Endothelial cell (in vitro differentiated cells): ENCODE data around the gene HASPIN. TPM values are rescaled to one million over a fixed set of nuclear protein-coding genes. Genes with fewer than 3 reads are reported as not detected.

Experiments
- DNase-seq: peaks from one replicate; pipeline ENCODE4 v3.0.0; 2021; ENCODE audit warnings: low spot score
- H3K27ac Mint-ChIP-seq: one replicate; pipeline ENCODE4 v1.8.0; 2021; ENCODE audit warnings: mixed read lengths, inconsistent platforms; ENCODE audit not compliant: unreplicated experiment
- H3K27me3 Mint-ChIP-seq: one replicate; pipeline ENCODE4 v1.8.0; 2021; ENCODE audit warnings: mild to moderate bottlenecking, moderate library complexity, mixed read lengths, inconsistent platforms; ENCODE audit not compliant: unreplicated experiment
- H3K36me3 Mint-ChIP-seq: one replicate; pipeline ENCODE4 v1.8.0; 2021; ENCODE audit warnings: mild to moderate bottlenecking, low read depth, mixed read lengths, inconsistent platforms; ENCODE audit not compliant: unreplicated experiment
- H3K4me1 Mint-ChIP-seq: one replicate; pipeline ENCODE4 v1.8.0; 2021; ENCODE audit warnings: mild to moderate bottlenecking, mixed read lengths, inconsistent platforms; ENCODE audit not compliant: unreplicated experiment
- H3K4me3 Mint-ChIP-seq: one replicate; pipeline ENCODE4 v1.8.0; 2021; ENCODE audit warnings: mild to moderate bottlenecking, mixed read lengths, inconsistent platforms; ENCODE audit not compliant: unreplicated experiment
- H3K9me3 Mint-ChIP-seq: one replicate; pipeline ENCODE4 v1.8.0; 2021; ENCODE audit warnings: mixed read lengths, inconsistent platforms; ENCODE audit not compliant: unreplicated experiment
- CTCF ChIP-seq: fragments of 200-600 bp; sonication (generic); IDR thresholded peaks from one replicate; pipeline ENCODE4 v1.5.0; 2021; ENCODE audit warnings: antibody characterized with exemption; ENCODE audit not compliant: unreplicated experiment
- total RNA-seq: library from RNA; stranded (reverse); fragmentation: NEBNext Ultra II Directional; extraction: Animal tissue kit (Norgen Biotek cat#: 25700); gene quantifications from one replicate; pipeline ENCODE4 v1.2.1, GENCODE V29; 2021; ENCODE audit not compliant: unreplicated experiment

HASPIN gene
- total RNA-seq, 1 donor from 2014 or later: 5.2 TPM

- TF ChIP-seq CTCF: no peak
- Mint-ChIP-seq H3K9me3 (no peaks in the 10 kb centered on the region), H3K4me3 (no peak overlapping the region), H3K27me3 (peaks cover 3% of the 10 kb centered on the region), H3K27ac (no peak overlapping the region), H3K4me1 (peaks cover 6% of the 10 kb centered on the region), H3K36me3 (peaks cover 6% of the 10 kb centered on the region)
- DNase-seq: no peak
Observed at GRCh38 chr17:3768341-3768740, 44.6 kb downstream of the HASPIN start.

DNA sequence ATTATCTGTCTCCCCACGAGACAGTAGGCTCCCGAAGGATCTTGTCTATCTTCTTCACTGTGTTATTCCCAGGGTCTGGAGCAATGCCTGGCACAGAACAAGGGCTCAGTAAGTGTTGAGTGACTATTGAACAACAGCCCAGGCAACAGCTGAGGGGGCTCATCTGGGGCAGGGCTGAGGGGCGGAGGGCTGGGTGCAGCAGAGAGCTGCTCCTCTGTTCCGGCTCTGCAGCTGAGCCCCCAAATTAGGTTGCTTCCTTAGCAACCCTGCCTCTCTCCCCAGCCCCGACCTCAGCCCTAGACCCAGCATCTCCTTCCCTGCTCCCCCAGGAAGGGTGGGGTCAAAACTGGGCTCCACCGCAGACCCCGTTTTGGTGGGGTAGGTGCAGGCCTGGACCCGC lies 45.1 kb downstream of the HASPIN start:
- Mint-ChIP-seq H3K27ac (no peak overlapping the region), H3K36me3 (peaks cover 6% of the 10 kb centered on the region)

GRCh38 chr17:3770466-3770865 lies 46.8 kb downstream of the HASPIN start:
- Mint-ChIP-seq H3K27me3 (peaks cover 3% of the 10 kb centered on the region), H3K4me3 (no peak overlapping the region), H3K36me3 (peaks cover 6% of the 10 kb centered on the region), H3K27ac (no peak overlapping the region), H3K4me1 (peaks cover 6% of the 10 kb centered on the region), H3K9me3 (no peaks in the 10 kb centered on the region)
- no peak for DNase-seq
- no peak for TF ChIP-seq CTCF

More for the DNA sequence above, 45.1 kb downstream of the HASPIN start:
- TF ChIP-seq CTCF: no peak
- Mint-ChIP-seq H3K9me3 (no peaks in the 10 kb centered on the region), H3K4me1 (peaks cover 6% of the 10 kb centered on the region), H3K4me3 (no peak overlapping the region), H3K27me3 (peaks cover 3% of the 10 kb centered on the region)
- no peak for DNase-seq

GRCh38 chr17:3771140-3771539 lies 47.4 kb downstream of the HASPIN start:
- no peak for DNase-seq
- H3K27me3 Mint-ChIP-seq: peaks cover 3% of the 10 kb centered on the region
- TF ChIP-seq CTCF: no peak
- no peaks in the 10 kb centered on the region for H3K9me3 Mint-ChIP-seq
- no peak overlapping the region for H3K4me3 Mint-ChIP-seq
- H3K4me1 Mint-ChIP-seq: peaks cover 6% of the 10 kb centered on the region
- H3K27ac Mint-ChIP-seq: peak overlapping the region; percentile 50
- peaks cover 6% of the 10 kb centered on the region for H3K36me3 Mint-ChIP-seq

DNA sequence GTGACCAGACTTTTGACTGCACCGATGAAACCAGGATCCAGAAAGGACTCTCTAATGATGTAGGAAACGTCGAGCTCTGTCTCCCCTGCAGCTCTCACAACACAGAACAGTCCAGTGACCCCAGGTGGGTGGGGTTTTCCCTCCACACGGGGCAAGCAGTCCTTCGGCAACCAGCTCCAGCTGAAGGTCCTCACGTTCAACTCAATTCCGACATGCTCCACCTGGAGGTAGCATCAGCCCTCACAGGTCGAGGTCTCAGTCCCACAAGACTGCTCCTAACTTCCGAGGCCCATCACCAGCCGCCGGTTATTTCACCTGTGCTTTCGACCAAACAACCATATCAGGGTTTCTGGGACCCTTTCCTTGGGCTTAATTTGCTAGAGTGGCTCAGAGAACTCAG lies 49.1 kb downstream of the HASPIN start:
- DNase-seq: no peak
- H3K9me3 Mint-ChIP-seq: no peaks in the 10 kb centered on the region
- no peak for TF ChIP-seq CTCF
- peaks cover 4% of the 10 kb centered on the region for H3K36me3 Mint-ChIP-seq
- H3K27me3 Mint-ChIP-seq: peaks cover 3% of the 10 kb centered on the region
- no peak overlapping the region for H3K4me3 Mint-ChIP-seq
- H3K27ac Mint-ChIP-seq: no peak overlapping the region
- H3K4me1 Mint-ChIP-seq: peaks cover 6% of the 10 kb centered on the region
